Astrocyte of the cerebellum (primary cell): Measurements from ENCODE around the gene ACHE.

ENCODE experiments used
- DNase-seq: peaks from one replicate; pipeline ENCODE4 v3.0.0-alpha.2; 2011; ENCODE audit warnings: low read depth
- H3K4me3 ChIP-seq: 2 replicates; pipeline ENCODE4 v1.5.1; 2011; ENCODE audit warnings: mild to moderate bottlenecking, low read depth, low read length, moderate library complexity
- CTCF ChIP-seq: IDR thresholded peaks from 2 replicates; pipeline ENCODE4 v1.5.1; 2012; ENCODE audit warnings: low read length, low read depth, moderate library complexity, mild to moderate bottlenecking; ENCODE audit errors: missing control alignments
- in situ Hi-C: cut with HindIII; loops from 2 replicates; pipeline ENCODE4 v1.10.0; 2017; ENCODE audit warnings: low sequenced_read_pairs

ACHE gene

DNA sequence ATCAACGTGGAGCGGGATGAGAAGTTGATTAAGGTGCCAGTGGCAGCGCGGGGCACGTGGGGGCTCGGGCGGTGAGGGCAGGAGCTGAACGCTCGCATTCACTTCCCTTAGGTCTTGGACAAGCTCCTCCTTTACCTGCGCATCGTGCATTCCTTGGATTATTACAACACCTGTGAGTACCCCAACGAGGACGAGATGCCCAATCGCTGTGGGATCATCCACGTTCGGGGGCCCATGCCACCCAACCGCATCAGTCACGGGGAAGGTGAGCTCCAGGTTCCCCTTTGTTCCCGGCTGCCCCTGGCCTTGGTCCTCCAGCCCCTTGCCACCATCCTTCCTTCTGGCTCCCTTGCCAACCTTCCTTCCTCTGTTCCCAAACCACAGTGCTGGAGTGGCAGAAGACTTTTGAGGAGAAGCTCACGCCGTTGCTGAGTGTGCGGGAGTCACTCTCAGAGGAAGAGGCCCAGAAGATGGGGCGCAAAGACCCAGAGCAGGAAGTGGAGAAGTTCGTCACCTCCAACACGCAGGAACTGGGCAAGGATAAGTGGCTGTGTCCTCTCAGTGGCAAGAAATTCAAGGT lies 8.7 kb downstream of the ACHE start:
- TF ChIP-seq CTCF, result no peak
- DNase-seq, result no peak
- in situ Hi-C loops, result loop anchor here (10.0 kb wide), 3 partner anchors 58 to 198 kb away; partner anchors contain the start of genes MUC3A and TRIM56
- no peak overlapping the region for H3K4me3 ChIP-seq

GRCh38 chr7:100886142-100886935 lies 9.3 kb downstream of the ACHE start:
- DNase-seq, result no peak
- in situ Hi-C loops, result loop anchor here (10.0 kb wide), 3 partner anchors 58 to 198 kb away; partner anchors contain the start of genes MUC3A and TRIM56
- H3K4me3 ChIP-seq, result no peak overlapping the region
- TF ChIP-seq CTCF, result no peak

GRCh38 chr7:100885440-100886141 lies 10.1 kb downstream of the ACHE start:
- DNase-seq, result no peak
- in situ Hi-C loops, result loop anchor here (10.0 kb wide), 3 partner anchors 59 to 199 kb away; partner anchors contain the start of genes MUC3A and TRIM56
- no peak overlapping the region for H3K4me3 ChIP-seq
- no peak for TF ChIP-seq CTCF

- TF ChIP-seq CTCF, result no peak
- no peak for DNase-seq
- no peak overlapping the region for H3K4me3 ChIP-seq
- in situ Hi-C loops, result loop anchor here (10.0 kb wide), 3 partner anchors 60 to 200 kb away; partner anchors contain the start of genes MUC3A and TRIM56
Measured at GRCh38 chr7:100884736-100885439, 10.8 kb downstream of the ACHE start.

GRCh38 chr7:100882785-100883526 lies 12.7 kb downstream of the ACHE start:
- TF ChIP-seq CTCF, result no peak
- H3K4me3 ChIP-seq, result no peak overlapping the region
- in situ Hi-C loops, result loop anchor here (10.0 kb wide), 3 partner anchors 62 to 202 kb away; partner anchors contain the start of genes MUC3A and TRIM56
- DNase-seq, result no peak
